ENCODE data around the gene ZEB1. TPM values are rescaled to one million over a fixed set of nuclear protein-coding genes. Genes with fewer than 3 reads are reported as not detected.

Gene ZEB1
- polyA plus RNA-seq, 1 donor from 2014 or later, result 18.0 TPM

- Histone ChIP-seq H3K27me3 (ENCODE audit: insufficient read depth, low read depth, low read length) (no peaks in the 10 kb centered on the region), H3K4me3 (ENCODE audit: low read length) (no peak overlapping the region), H3K9me2 (ENCODE audit: insufficient read depth, low read length) (no peaks in the 10 kb centered on the region), H3K36me3 (ENCODE audit: insufficient read depth, low read length) (no peaks in the 10 kb centered on the region), H3K27ac (ENCODE audit: low read length) (no peak overlapping the region), H4K20me1 (ENCODE audit: insufficient read depth) (no peaks in the 10 kb centered on the region), H3K9me3 (ENCODE audit: low read length) (no peaks in the 10 kb centered on the region), H3F3A (ENCODE audit: insufficient read depth, low read length, poor library complexity, severe bottlenecking) (no peaks in the 10 kb centered on the region), H2AFZ (ENCODE audit: low read depth, low read length) (no peak overlapping the region), H3K79me2 (replicated peaks; ENCODE audit: insufficient read depth, low read length) (no peaks in the 10 kb centered on the region), H3K4me2 (ENCODE audit: low read length) (no peak overlapping the region), H3K9ac (ENCODE audit: low read length) (no peak overlapping the region)
- TF ChIP-seq SMC3 (conservative IDR thresholded peaks at IDR 0.05; ENCODE audit: poor library complexity), result no peak
- no peak for TF ChIP-seq EZH2 (IDR thresholded peaks at IDR 0.05; ENCODE audit: borderline replicate concordance, insufficient read depth, low read length, poor library complexity, severe bottlenecking)
- no peak for TF ChIP-seq EP300 (conservative IDR thresholded peaks at IDR 0.05; ENCODE audit: poor library complexity, severe bottlenecking)
- no peak for TF ChIP-seq POLR2AphosphoS5 (IDR thresholded peaks at IDR 0.05)
- no peak for TF ChIP-seq CTCF (IDR thresholded peaks at IDR 0.05; ENCODE audit: poor library complexity, severe bottlenecking)
Observed at GRCh38 chr10:31520986-31521831, 202.2 kb downstream of the ZEB1 start.

- Histone ChIP-seq H3K4me3 (ENCODE audit: low read length) (no peak overlapping the region), H4K20me1 (ENCODE audit: insufficient read depth) (no peaks in the 10 kb centered on the region), H3K9ac (ENCODE audit: low read length) (no peak overlapping the region), H3K27me3 (ENCODE audit: insufficient read depth, low read depth, low read length) (no peaks in the 10 kb centered on the region), H3K27ac (ENCODE audit: low read length) (no peak overlapping the region), H2AFZ (ENCODE audit: low read depth, low read length) (no peak overlapping the region), H3K36me3 (ENCODE audit: insufficient read depth, low read length) (peaks cover 3% of the 10 kb centered on the region), H3K9me2 (ENCODE audit: insufficient read depth, low read length) (no peaks in the 10 kb centered on the region), H3K9me3 (ENCODE audit: low read length) (no peaks in the 10 kb centered on the region), H3K4me2 (ENCODE audit: low read length) (no peak overlapping the region), H3K79me2 (replicated peaks; ENCODE audit: insufficient read depth, low read length) (no peaks in the 10 kb centered on the region), H3F3A (ENCODE audit: insufficient read depth, low read length, poor library complexity, severe bottlenecking) (no peaks in the 10 kb centered on the region)
- TF ChIP-seq EP300 (conservative IDR thresholded peaks at IDR 0.05; ENCODE audit: poor library complexity, severe bottlenecking) (no peak), REST (IDR thresholded peaks at IDR 0.05; ENCODE audit: borderline replicate concordance) (no peak), TAF1 (IDR thresholded peaks at IDR 0.05; ENCODE audit: low read depth) (no peak), MXI1 (conservative IDR thresholded peaks at IDR 0.05; ENCODE audit: poor library complexity, severe bottlenecking) (no peak), EZH2 (IDR thresholded peaks at IDR 0.05; ENCODE audit: borderline replicate concordance, insufficient read depth, low read length, poor library complexity, severe bottlenecking) (no peak), CTCF (IDR thresholded peaks at IDR 0.05; ENCODE audit: poor library complexity, severe bottlenecking) (no peak), POLR2AphosphoS5 (IDR thresholded peaks at IDR 0.05) (no peak), SMC3 (conservative IDR thresholded peaks at IDR 0.05; ENCODE audit: poor library complexity) (no peak), RAD21 (conservative IDR thresholded peaks at IDR 0.05) (no peak)
Observed at GRCh38 chr10:31522820-31523219, 203.8 kb downstream of the ZEB1 start.

Data from neural cell (in vitro differentiated cells).